Keratinocyte (primary cell): ENCODE measurements around the gene TMEM109. TPM values are rescaled to one million over a fixed set of nuclear protein-coding genes. Genes with fewer than 3 reads are reported as not detected.

Source experiments
- DNase-seq: peaks from one replicate; pipeline ENCODE4 v3.0.0-alpha.2; 2011; ENCODE audit warnings: low read depth, missing footprints, low spot score
- FAIRE-seq: peaks from 2 replicates; lab custom pipeline; 2011; peaks lifted over from hg19 to GRCh38; lab: Jason Lieb, UNC
- H2AFZ ChIP-seq: 2 replicates; pipeline ENCODE4 v1.6.0; 2012; ENCODE audit warnings: low read length, control low read depth, inconsistent platforms; ENCODE audit not compliant: control insufficient read depth
- H3K27ac ChIP-seq: 2 replicates; pipeline ENCODE4 v1.5.1; 2011; ENCODE audit warnings: low read length; ENCODE audit not compliant: control insufficient read depth, insufficient read depth
- H3K27me3 ChIP-seq: 3 replicates; pipeline ENCODE4 v1.6.0; 2011; ENCODE audit warnings: low read length; ENCODE audit not compliant: control insufficient read depth, insufficient read depth; ENCODE audit errors: extremely low read depth
- H3K36me3 ChIP-seq, 2 experiments: 2 replicates in 1 of 2; 3 replicates in 1 of 2; pipeline ENCODE4 v1.5.1; 2011; ENCODE audit warnings: low read length in 2 of 2, mild to moderate bottlenecking in 1 of 2; ENCODE audit not compliant: control insufficient read depth in 2 of 2, insufficient read depth in 2 of 2; ENCODE audit errors: extremely low read depth in 1 of 2
- H3K4me1 ChIP-seq: 3 replicates; pipeline ENCODE4 v1.5.1; 2011; ENCODE audit warnings: low read length; ENCODE audit not compliant: control insufficient read depth, insufficient read depth; ENCODE audit errors: extremely low read depth
- H3K4me2 ChIP-seq: 3 replicates; pipeline ENCODE4 v1.6.0; 2011; ENCODE audit warnings: low read depth, low read length; ENCODE audit not compliant: control insufficient read depth, insufficient read depth; ENCODE audit errors: extremely low read depth
- H3K4me3 ChIP-seq, 3 experiments: fragments of 200-600 bp in 1 of 3; sonication (generic) in 1 of 3; 2 replicates in 2 of 3; 3 replicates in 1 of 3; pipeline ENCODE4 v1.5.1; 2011 to 2016; ENCODE audit warnings: low read length in 3 of 3, mild to moderate bottlenecking in 3 of 3, control low read depth in 2 of 3, inconsistent platforms in 1 of 3, low read depth in 1 of 3, mixed read lengths in 1 of 3, mixed run types in 1 of 3, moderate library complexity in 1 of 3; ENCODE audit not compliant: control insufficient read depth in 2 of 3, insufficient read depth in 2 of 3; ENCODE audit errors: extremely low read depth in 1 of 3
- H3K79me2 ChIP-seq: 2 replicates; pipeline ENCODE4 v1.6.0; 2012; ENCODE audit warnings: low read length; ENCODE audit not compliant: control insufficient read depth, insufficient read depth
- H3K9ac ChIP-seq: 3 replicates; pipeline ENCODE4 v1.6.0; 2011; ENCODE audit warnings: low read length; ENCODE audit not compliant: control insufficient read depth, insufficient read depth; ENCODE audit errors: extremely low read depth
- H3K9me1 ChIP-seq: 3 replicates; pipeline ENCODE4 v1.6.0; 2011; ENCODE audit warnings: low read length; ENCODE audit not compliant: control insufficient read depth, insufficient read depth; ENCODE audit errors: extremely low read depth
- H3K9me3 ChIP-seq: 2 replicates; pipeline ENCODE4 v1.5.1; 2012; ENCODE audit warnings: low read depth, low read length; ENCODE audit not compliant: control insufficient read depth
- H4K20me1 ChIP-seq: 3 replicates; pipeline ENCODE4 v1.6.0; 2011; ENCODE audit warnings: low read length; ENCODE audit not compliant: control insufficient read depth, insufficient read depth; ENCODE audit errors: extremely low read depth
- CTCF ChIP-seq, 3 experiments: IDR thresholded peaks in 1 of 3; conservative IDR thresholded peaks in 1 of 3; optimal IDR thresholded peaks in 1 of 3; 2 replicates in 2 of 3; 3 replicates in 1 of 3; pipeline versions ENCODE3 to v1.5.1; 2011; ENCODE audit warnings: low read length in 3 of 3, mild to moderate bottlenecking in 3 of 3, moderate library complexity in 2 of 3, control low read depth in 1 of 3, inconsistent platforms in 1 of 3; ENCODE audit not compliant: insufficient read depth in 2 of 3; ENCODE audit errors: extremely low read depth in 1 of 3
- EZH2 ChIP-seq: IDR thresholded peaks from one replicate; pipeline ENCODE4 v1.6.1; 2012; ENCODE audit warnings: inconsistent platforms, mild to moderate bottlenecking, low read length, moderate library complexity
- dilution Hi-C: fragments of 300-500 bp; cut with MboI; formaldehyde crosslinking; loops from one replicate; pipeline ENCODE4 v1.7.0; 2020; ENCODE audit warnings: low sequenced_read_pairs; ENCODE audit not compliant: extremely low pct_ligation_motif_present
- polyA plus RNA-seq, 5 experiments: library from polyadenylated mRNA; depleted of rRNA in 3 of 5; stranded (reverse) in 3 of 5; stranded (forward) in 1 of 5; unstranded in 1 of 5; fragments of >200 nt; gene quantifications; 1 replicate in 1 of 5; 2 replicates in 3 of 5; 3 replicates in 1 of 5; pipeline versions ENCODE4 v1.2.1 to v1.2.3, GENCODE V29; 2011 to 2012; ENCODE audit warnings: missing spikeins in 2 of 5, low read depth in 1 of 5, low replicate concordance in 1 of 5

The TMEM109 gene
- polyA plus RNA-seq, 1 donor (not counting 4 experiments of a cell fraction or from before 2014, with no cell fraction given) = 25.2 TPM

- no peak overlapping the region for H3K9ac ChIP-seq
- peaks cover 11% of the 10 kb centered on the region for H3K4me1 ChIP-seq
- no peaks in the 10 kb centered on the region for H3K9me1 ChIP-seq
- no peak overlapping the region for H3K4me3 ChIP-seq
- H3K79me2 ChIP-seq = peaks cover 39% of the 10 kb centered on the region
- TF ChIP-seq EZH2 = no peak
- TF ChIP-seq CTCF (optimal IDR thresholded peaks at IDR 0.05 in 1 of 3, IDR thresholded peaks at IDR 0.05 in 1 of 3, conservative IDR thresholded peaks at IDR 0.05 in 1 of 3; ENCODE audit: extremely low read depth in 1 of 3, insufficient read depth in 2 of 3, low read length in 3 of 3) = no peak
- H3K4me2 ChIP-seq = no peak overlapping the region
- FAIRE-seq (no peak), DNase-seq (no peak)
- H3K36me3 ChIP-seq = peaks cover 23 to 42% of the 10 kb centered on the region in 2 experiments
- H2AFZ ChIP-seq = no peak overlapping the region
- H3K27ac ChIP-seq = no peak overlapping the region
- dilution Hi-C loops = no loop called here
- peaks cover 10% of the 10 kb centered on the region for H4K20me1 ChIP-seq
- H3K9me3 ChIP-seq = no peaks in the 10 kb centered on the region
- H3K27me3 ChIP-seq = no peaks in the 10 kb centered on the region
Measured at GRCh38 chr11:60902625-60903024, 11.3 kb upstream of the TMEM109 start.

- peak overlapping the region; percentile 79 to 93 (median 80) for H3K4me3 ChIP-seq
- H3K4me1 ChIP-seq = peaks cover 11% of the 10 kb centered on the region
- peaks cover 10% of the 10 kb centered on the region for H4K20me1 ChIP-seq
- no peaks in the 10 kb centered on the region for H3K9me1 ChIP-seq
- no peak for DNase-seq
- H3K9ac ChIP-seq = peak overlapping the region; percentile 94
- no peaks in the 10 kb centered on the region for H3K27me3 ChIP-seq
- FAIRE-seq = no peak
- H3K9me3 ChIP-seq = no peaks in the 10 kb centered on the region
- peaks cover 14 to 30% of the 10 kb centered on the region in 2 experiments for H3K36me3 ChIP-seq
- H2AFZ ChIP-seq = no peak overlapping the region
- dilution Hi-C loops = no loop called here
- TF ChIP-seq EZH2 = no peak
- no peak for TF ChIP-seq CTCF (optimal IDR thresholded peaks at IDR 0.05 in 1 of 3, IDR thresholded peaks at IDR 0.05 in 1 of 3, conservative IDR thresholded peaks at IDR 0.05 in 1 of 3; ENCODE audit: extremely low read depth in 1 of 3, insufficient read depth in 2 of 3, low read length in 3 of 3)
- H3K4me2 ChIP-seq = peak overlapping the region; percentile 81
- H3K27ac ChIP-seq = peak overlapping the region; percentile 93
- peaks cover 39% of the 10 kb centered on the region for H3K79me2 ChIP-seq
Measured at GRCh38 chr11:60905047-60905446, 8.9 kb upstream of the TMEM109 start.
